Measurements from ENCODE around the gene SLC39A1. TPM values are rescaled to one million over a fixed set of nuclear protein-coding genes. Genes with fewer than 3 reads are reported as not detected.
A peak's percentile ranks its signal among the peaks of the same experiment; 100 is the strongest.

Gene SLC39A1
- total RNA-seq, 6 experiments from 2014 or later, result 88.8 to 95.7 (median 93.0) TPM

DNA sequence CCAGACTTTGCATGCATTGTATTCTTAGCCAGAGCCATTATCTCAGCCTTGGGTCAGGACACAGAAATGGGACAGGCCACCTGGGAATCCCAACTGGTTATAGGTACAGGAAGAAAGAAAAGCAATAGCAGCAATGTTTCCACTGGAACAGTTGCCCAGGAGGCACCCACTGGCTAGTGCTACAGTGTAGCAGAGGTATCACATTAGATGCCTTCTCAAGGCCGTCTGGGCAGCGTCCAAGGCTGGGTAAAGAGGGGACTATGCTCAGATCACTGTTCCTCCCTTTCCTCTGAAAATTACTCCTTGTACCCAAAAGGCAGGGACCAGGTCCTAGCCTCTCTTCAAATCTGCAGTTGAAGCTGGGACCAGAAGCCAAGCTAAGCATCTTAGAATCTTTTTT is 7.0 kb upstream of the SLC39A1 start:
- H3K27me3 Mint-ChIP-seq (ENCODE audit: insufficient read depth), result peaks cover 3% of the 10 kb centered on the region; the same call in 1 of the 2 replicates
- TF ChIP-seq, protein P1, sequence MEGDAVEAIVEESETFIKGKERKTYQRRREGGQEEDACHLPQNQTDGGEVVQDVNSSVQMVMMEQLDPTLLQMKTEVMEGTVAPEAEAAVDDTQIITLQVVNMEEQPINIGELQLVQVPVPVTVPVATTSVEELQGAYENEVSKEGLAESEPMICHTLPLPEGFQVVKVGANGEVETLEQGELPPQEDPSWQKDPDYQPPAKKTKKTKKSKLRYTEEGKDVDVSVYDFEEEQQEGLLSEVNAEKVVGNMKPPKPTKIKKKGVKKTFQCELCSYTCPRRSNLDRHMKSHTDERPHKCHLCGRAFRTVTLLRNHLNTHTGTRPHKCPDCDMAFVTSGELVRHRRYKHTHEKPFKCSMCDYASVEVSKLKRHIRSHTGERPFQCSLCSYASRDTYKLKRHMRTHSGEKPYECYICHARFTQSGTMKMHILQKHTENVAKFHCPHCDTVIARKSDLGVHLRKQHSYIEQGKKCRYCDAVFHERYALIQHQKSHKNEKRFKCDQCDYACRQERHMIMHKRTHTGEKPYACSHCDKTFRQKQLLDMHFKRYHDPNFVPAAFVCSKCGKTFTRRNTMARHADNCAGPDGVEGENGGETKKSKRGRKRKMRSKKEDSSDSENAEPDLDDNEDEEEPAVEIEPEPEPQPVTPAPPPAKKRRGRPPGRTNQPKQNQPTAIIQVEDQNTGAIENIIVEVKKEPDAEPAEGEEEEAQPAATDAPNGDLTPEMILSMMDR (IDR thresholded peaks at IDR 0.05), result no peak
- peaks cover 35% of the 10 kb centered on the region for H3K4me1 Mint-ChIP-seq (ENCODE audit: low read depth)
- no peak overlapping the region for H3K4me3 Mint-ChIP-seq
- H3K27ac Mint-ChIP-seq, result no peak overlapping the region
- H3K9me3 Mint-ChIP-seq, result no peaks in the 10 kb centered on the region
- H3K36me3 Mint-ChIP-seq (ENCODE audit: low read depth), result peaks cover 10% of the 10 kb centered on the region; the same call in 1 of the 2 replicates
- no peak for DNase-seq

DNA sequence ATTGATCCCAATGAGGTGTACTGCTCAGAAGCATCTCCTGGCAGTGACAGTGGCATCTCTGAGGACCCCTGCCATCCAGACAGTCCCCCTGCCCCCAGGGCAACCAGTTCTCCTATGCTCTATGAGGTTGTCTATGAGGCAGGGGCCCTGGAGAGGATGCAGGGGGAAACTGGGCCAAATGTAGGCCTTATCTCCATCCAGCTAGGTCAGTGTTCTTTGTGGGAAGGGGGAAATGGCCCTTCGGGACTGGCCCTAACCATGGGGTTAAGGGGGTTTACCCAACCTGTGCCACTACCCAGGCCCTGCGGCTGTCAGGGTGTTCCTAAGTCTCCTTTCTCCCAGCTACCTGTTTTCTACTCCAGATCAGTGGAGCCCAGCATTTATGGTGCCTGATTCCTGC is 5.6 kb upstream of the SLC39A1 start:
- Mint-ChIP-seq H3K27ac (no peak overlapping the region), H3K36me3 (ENCODE audit: low read depth) (peaks cover under 1% of the 10 kb centered on the region; the same call in 1 of the 2 replicates), H3K27me3 (ENCODE audit: insufficient read depth) (peaks cover 3% of the 10 kb centered on the region; the same call in 1 of the 2 replicates), H3K9me3 (no peaks in the 10 kb centered on the region), H3K4me3 (no peak overlapping the region; the same call in 1 of the 2 replicates), H3K4me1 (ENCODE audit: low read depth) (peaks cover 42% of the 10 kb centered on the region)
- TF ChIP-seq, protein P1 (IDR thresholded peaks at IDR 0.05), result no peak
- no peak for DNase-seq

DNA sequence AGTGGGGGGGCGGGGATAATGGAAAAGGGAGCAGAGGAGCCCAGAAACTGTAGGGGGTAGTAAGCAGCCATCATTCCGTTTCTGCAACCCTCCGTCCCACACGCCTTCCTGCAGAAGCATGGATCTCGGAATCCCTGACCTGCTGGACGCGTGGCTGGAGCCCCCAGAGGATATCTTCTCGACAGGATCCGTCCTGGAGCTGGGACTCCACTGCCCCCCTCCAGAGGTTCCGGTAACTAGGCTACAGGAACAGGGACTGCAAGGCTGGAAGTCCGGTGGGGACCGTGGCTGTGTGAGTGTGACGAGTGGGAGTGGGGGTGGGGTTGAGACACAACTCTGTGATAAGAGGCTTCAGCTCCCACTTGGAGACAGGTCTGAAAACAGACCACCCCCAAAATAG is 5.1 kb upstream of the SLC39A1 start:
- H3K4me1 Mint-ChIP-seq (ENCODE audit: low read depth), result peaks cover 48% of the 10 kb centered on the region
- H3K27me3 Mint-ChIP-seq (ENCODE audit: insufficient read depth), result peaks cover 6% of the 10 kb centered on the region; the same call in 1 of the 2 replicates
- TF ChIP-seq, protein P1 (IDR thresholded peaks at IDR 0.05), result no peak
- DNase-seq, result no peak
- peak overlapping the region; percentile 91 for H3K4me3 Mint-ChIP-seq
- H3K36me3 Mint-ChIP-seq (ENCODE audit: low read depth), result no peaks in the 10 kb centered on the region; the same call in 1 of the 2 replicates
- peak overlapping the region; percentile 95; the same call in 1 of the 2 replicates for H3K27ac Mint-ChIP-seq
- H3K9me3 Mint-ChIP-seq, result no peaks in the 10 kb centered on the region

DNA sequence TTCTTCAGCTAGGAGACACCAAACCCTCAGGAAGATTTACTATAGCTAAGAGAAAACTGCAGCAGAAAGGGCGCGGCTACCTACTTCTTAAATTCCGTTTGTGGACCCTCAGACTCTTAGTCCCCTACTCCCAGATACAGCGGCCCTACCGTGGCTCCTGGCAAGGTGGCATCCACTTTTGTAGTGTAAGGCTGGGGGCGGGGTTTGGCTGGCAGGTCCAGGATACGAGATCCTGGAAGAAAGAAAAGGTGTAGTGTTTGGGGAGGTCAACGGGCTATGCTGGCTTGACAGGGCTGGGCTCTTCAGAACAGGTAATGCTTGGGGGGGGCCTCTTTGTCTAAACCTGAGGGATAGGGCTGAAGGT is 4.6 kb upstream of the SLC39A1 start:
- Mint-ChIP-seq H3K27me3 (ENCODE audit: insufficient read depth) (peaks cover 6% of the 10 kb centered on the region; the same call in 1 of the 2 replicates), H3K36me3 (ENCODE audit: low read depth) (no peaks in the 10 kb centered on the region; the same call in 1 of the 2 replicates), H3K9me3 (no peaks in the 10 kb centered on the region), H3K4me3 (peak overlapping the region; percentile 91), H3K27ac (peak overlapping the region; percentile 95), H3K4me1 (ENCODE audit: low read depth) (peaks cover 50% of the 10 kb centered on the region)
- TF ChIP-seq, protein P1 (IDR thresholded peaks at IDR 0.05), result peak; percentile 40; the same call in 1 of the 2 replicates
- DNase-seq, result no peak

DNA sequence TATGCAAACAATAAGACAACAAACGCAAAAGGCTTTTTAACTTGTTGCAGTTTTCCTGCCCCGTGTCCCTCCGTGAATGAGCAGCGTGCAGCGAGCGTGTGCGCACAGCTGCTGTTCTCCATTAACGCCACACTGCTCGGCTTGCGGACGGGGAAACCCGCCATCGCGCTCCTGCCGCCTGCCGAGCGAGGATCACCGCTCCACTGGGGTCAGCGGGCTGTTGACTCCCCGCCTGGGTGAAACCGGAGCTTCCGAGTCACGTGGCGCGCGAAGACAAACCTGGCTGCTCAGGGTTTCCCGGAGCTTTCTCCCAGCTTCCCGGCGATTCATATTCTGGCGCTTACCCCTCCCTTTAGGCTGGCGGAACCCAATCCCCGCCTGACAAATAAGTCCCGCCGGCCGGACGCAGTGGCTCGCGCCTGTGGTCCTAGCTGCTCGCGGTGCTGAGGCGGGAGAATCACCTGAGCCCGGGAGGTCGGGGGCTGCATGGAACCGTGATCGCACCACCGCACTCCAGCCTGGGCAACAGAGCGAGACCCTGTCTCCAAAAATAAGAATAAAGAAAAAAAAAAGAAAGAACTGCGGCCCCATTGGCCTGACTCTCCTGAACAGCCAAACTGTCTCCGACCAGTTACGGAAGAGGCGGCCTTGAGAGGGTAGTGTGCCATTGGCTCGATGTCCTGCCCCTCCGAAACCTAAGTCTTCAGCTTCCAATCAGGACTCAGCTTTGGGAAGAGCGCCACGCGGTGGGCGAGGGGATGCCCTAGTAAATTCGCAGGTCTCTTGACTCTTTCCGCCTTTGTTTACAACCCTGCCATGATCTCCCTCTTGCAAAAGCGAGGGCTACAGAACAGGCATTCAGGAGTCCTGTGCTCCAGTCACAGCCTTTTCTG is 4.0 kb upstream of the SLC39A1 start, which contains the start of gene CREB3L4:
Gene CREB3L4, plus strand, starts transcription at position 796 of the 893 bp plus-strand sequence. CDS start 624 bp downstream, outside the sequence.
- Mint-ChIP-seq H3K9me3 (no peaks in the 10 kb centered on the region), H3K4me1 (ENCODE audit: low read depth) (peaks cover 57% of the 10 kb centered on the region), H3K27me3 (ENCODE audit: insufficient read depth) (0 out of 2 replicates have a peak, but pooled peaks cover 3% of the 10 kb centered on the region), H3K36me3 (ENCODE audit: low read depth) (no peaks in the 10 kb centered on the region; the same call in 1 of the 2 replicates), H3K4me3 (peak within 1 kb of the TSS; percentile 91), H3K27ac (peak within 1 kb of the TSS; percentile 95)
- TF ChIP-seq, protein P1 (IDR thresholded peaks at IDR 0.05), result peak; percentile 74
- peak; percentile 94 for DNase-seq

All from HFFc6 (cell line).